ENCODE results near the gene SERPINC1. TPM values are rescaled to one million over a fixed set of nuclear protein-coding genes. Genes with fewer than 3 reads are reported as not detected.
A peak's percentile ranks its signal among the peaks of the same experiment; 100 is the strongest.

SERPINC1 gene
- total and polyA plus RNA-seq, 8 donors, result 0.18 to 0.89 (median 0.20) TPM; not detected in 5

- WGBS, 5 donors, result 70 to 74% (median 71%) methylated on average over 15 of the region's 15 CpGs
- H3K27me3 ChIP-seq, result no peaks in the 10 kb centered on the region
- H3K27ac ChIP-seq, result peak overlapping the region; percentile 19 to 98 (median 95)
- peaks cover 13 to 54% (median 36%) of the 10 kb centered on the region in 4 donors for H3K4me1 ChIP-seq
- peaks cover 6 to 39% (median 34%) of the 10 kb centered on the region in 4 donors for H3K36me3 ChIP-seq
- peak; percentile 40 to 54 for DNase-seq
- H3K4me3 ChIP-seq, result peak overlapping the region in 1 of 4 donors; percentile 2
- intact Hi-C loops (cut with DNase I; ENCODE audit: low total_unique reads), result no loop called here
- TF ChIP-seq POLR2A (IDR thresholded peaks at IDR 0.05), result no peak
- peak in 2 of 3 donors; percentile 40 to 43 for TF ChIP-seq POLR2AphosphoS5 (IDR thresholded peaks at IDR 0.05)
- no peak for TF ChIP-seq EP300 (IDR thresholded peaks at IDR 0.05)
- no peaks in the 10 kb centered on the region for H3K9me3 ChIP-seq
Measured at GRCh38 chr1:173870252-173871075, 46.7 kb downstream of the SERPINC1 start.

- H3K9me3 ChIP-seq, result no peaks in the 10 kb centered on the region
- H3K4me3 ChIP-seq, result peak overlapping the region; percentile 61 to 77 (median 68)
- no peaks in the 10 kb centered on the region for H3K27me3 ChIP-seq
- peak overlapping the region; percentile 93 to 98 (median 95) for H3K27ac ChIP-seq
- TF ChIP-seq EP300 (IDR thresholded peaks at IDR 0.05) (no peak), CTCF (IDR thresholded peaks at IDR 0.05) (no peak), POLR2AphosphoS5 (IDR thresholded peaks at IDR 0.05) (peak in 1 of 3 donors; percentile 27)
- WGBS, 5 donors, result 0 to 2% (median 1%) methylated on average over 5 of the region's 5 CpGs
- peaks cover 21 to 42% (median 39%) of the 10 kb centered on the region in 4 donors for H3K36me3 ChIP-seq
- intact Hi-C loops (cut with DNase I; ENCODE audit: low total_unique reads), result loop anchor here (10.0 kb wide), 1 partner anchor 56 kb away; no protein-coding TSS in a partner anchor
- no peak for DNase-seq
- peaks cover 20 to 66% (median 47%) of the 10 kb centered on the region in 4 donors for H3K4me1 ChIP-seq
Measured at GRCh38 chr1:173869021-173869359, 48.1 kb downstream of the SERPINC1 start.

GRCh38 chr1:173868266-173869020, 48.7 kb downstream of the SERPINC1 start, which contains the start of gene ZBTB37:
ZBTB37 (plus strand) TSS chr1:173868380; CDS start chr1:173870226, 1,846 bp downstream.
- TF ChIP-seq POLR2AphosphoS5 (IDR thresholded peaks at IDR 0.05) (peak in 1 of 3 donors; percentile 47), EP300 (IDR thresholded peaks at IDR 0.05) (no peak), CTCF (IDR thresholded peaks at IDR 0.05) (no peak), POLR2A (IDR thresholded peaks at IDR 0.05) (no peak)

GRCh38 chr1:173867753-173868265, 49.3 kb downstream of the SERPINC1 start, which contains the start of gene GAS5:
GAS5 (minus strand) TSS chr1:173867989.
- Histone ChIP-seq H3K27me3 (no peaks in the 10 kb centered on the region), H3K4me1 (peaks cover 20 to 75% (median 47%) of the 10 kb centered on the region in 4 donors), H3K36me3 (peaks cover 33 to 50% (median 44%) of the 10 kb centered on the region in 4 donors), H3K4me3 (peak within 1 kb of the TSS; percentile 61 to 77 (median 68)), H3K27ac (peak within 1 kb of the TSS; percentile 93 to 98 (median 95)), H3K9me3 (no peaks in the 10 kb centered on the region)
- WGBS, 5 donors, result 0 to 1% (median 0%) methylated on average over 27 to 30 of the region's 30 CpGs
- TF ChIP-seq CTCF (IDR thresholded peaks at IDR 0.05) (no peak), EP300 (IDR thresholded peaks at IDR 0.05) (peak; percentile 15), POLR2AphosphoS5 (IDR thresholded peaks at IDR 0.05) (peak; percentile 90 to 99 (median 99)), POLR2A (IDR thresholded peaks at IDR 0.05) (peak in 2 of 4 donors; percentile 93 to 98)
- intact Hi-C loops (cut with DNase I; ENCODE audit: low total_unique reads), result loop anchor here (10.0 kb wide), 1 partner anchor 57 kb away; no protein-coding TSS in a partner anchor
- peak; percentile 99 to 100 for DNase-seq

More at GRCh38 chr1:173868266-173869020, 48.7 kb downstream of the SERPINC1 start, which contains the start of gene ZBTB37:
- H3K36me3 ChIP-seq, result peaks cover 26 to 44% (median 40%) of the 10 kb centered on the region in 4 donors
- intact Hi-C loops (cut with DNase I; ENCODE audit: low total_unique reads), result loop anchor here (10.0 kb wide), 1 partner anchor 56 kb away; no protein-coding TSS in a partner anchor
- peak within 1 kb of the TSS; percentile 61 to 77 (median 68) for H3K4me3 ChIP-seq
- peak within 1 kb of the TSS; percentile 93 to 98 (median 95) for H3K27ac ChIP-seq
- peak; percentile 96 to 97 for DNase-seq
- H3K27me3 ChIP-seq, result no peaks in the 10 kb centered on the region
- no peaks in the 10 kb centered on the region for H3K9me3 ChIP-seq
- peaks cover 20 to 72% (median 47%) of the 10 kb centered on the region in 4 donors for H3K4me1 ChIP-seq
- 0 to 1% (median 0%) methylated on average over 22 to 53 of the region's 53 CpGs for WGBS, 5 donors
